ENCODE measurements around the gene GLRX5.
"Not testable (repeated sequence)": the region's sequence is repeated elsewhere in the genome, so short reads cannot be mapped to it uniquely, and the experiment has no call there.

GLRX5 gene

GRCh38 chr14:95585953-95586620 is 51.2 kb downstream of the GLRX5 start:
- peaks cover 0 to 13% (median 2%) of the 10 kb centered on the region in 10 experiments; a peak in 7 of 20 replicates for H3K4me1 ChIP-seq
- H4K20me1 ChIP-seq: no peaks in the 10 kb centered on the region
- TF ChIP-seq Cebpa-rat (IDR thresholded peaks at IDR 0.05): no peak
- H3K4me3 ChIP-seq: no peak overlapping the region
- H3K36me3 ChIP-seq: no peaks in the 10 kb centered on the region
- H3K9ac ChIP-seq: no peak overlapping the region
- no peak overlapping the region for H3K27ac ChIP-seq
- H3K4me2 ChIP-seq: no peak overlapping the region
- no peaks in the 10 kb centered on the region for H3K27me3 ChIP-seq
- H3K9me3 ChIP-seq (replicated peaks in 1 of 11): peaks cover 25 to 41% (median 35%) of the 10 kb centered on the region in 11 experiments

- peaks cover 4 to 26% (median 15%) of the 10 kb centered on the region in 11 experiments; a peak in 14 of 22 replicates for H3K9me3 ChIP-seq (replicated peaks in 1 of 11)
- not testable (repeated sequence) for H3K9ac ChIP-seq, H3K27ac ChIP-seq, H3K36me3 ChIP-seq, H3K27me3 ChIP-seq, H3K4me2 ChIP-seq, H4K20me1 ChIP-seq, H3K4me3 ChIP-seq
- H3K4me1 ChIP-seq: peaks cover 0 to 13% (median 2%) of the 10 kb centered on the region in 10 experiments; a peak in 7 of 20 replicates
These were observed 56.3 kb downstream of the GLRX5 start for GRCh38 chr14:95591182-95591581.

All from BLaER1 treated with 17β-estradiol and CSF1 and Interleukin-3, amounts not matched to agents 10 nM and 100 nM (cell line).